HUES64 (cell line): ENCODE results near the gene NANOS3.

Experiments
- H3K27ac ChIP-seq: 2 replicates; pipeline ENCODE4 v1.7.0; 2013; ENCODE audit warnings: low read depth, low read length, inconsistent platforms
- H3K27me3 ChIP-seq: 2 replicates; pipeline ENCODE4 v1.6.1; 2013; ENCODE audit warnings: mild to moderate bottlenecking, low read length; ENCODE audit not compliant: insufficient read depth
- H3K36me3 ChIP-seq: 2 replicates; pipeline ENCODE4 v1.6.1; 2013; ENCODE audit warnings: mild to moderate bottlenecking, low read length; ENCODE audit not compliant: insufficient read depth
- H3K4me1 ChIP-seq: 2 replicates; pipeline ENCODE4 v1.6.1; 2013; ENCODE audit warnings: mild to moderate bottlenecking, low read length, moderate library complexity; ENCODE audit not compliant: insufficient read depth
- H3K4me3 ChIP-seq: 2 replicates; pipeline ENCODE4 v1.5.1; 2013; ENCODE audit warnings: mild to moderate bottlenecking, low read length, moderate library complexity
- H3K9ac ChIP-seq: 2 replicates; pipeline ENCODE4 v1.6.1; 2013; ENCODE audit warnings: mild to moderate bottlenecking, low read depth, low read length
- H3K9me3 ChIP-seq: 2 replicates; pipeline ENCODE4 v1.6.1; 2013; ENCODE audit warnings: low read depth, low read length; ENCODE audit not compliant: insufficient read depth
- WGBS: fragments of 150-250, 120-280 bp; methylation state at CpG from one replicate; pipeline ENCODE4 v1.1.7; 2013; ENCODE audit warnings: missing lambda C conversion rate; 5-methylcytosine and 5-hydroxymethylcytosine counted together

Gene NANOS3

DNA sequence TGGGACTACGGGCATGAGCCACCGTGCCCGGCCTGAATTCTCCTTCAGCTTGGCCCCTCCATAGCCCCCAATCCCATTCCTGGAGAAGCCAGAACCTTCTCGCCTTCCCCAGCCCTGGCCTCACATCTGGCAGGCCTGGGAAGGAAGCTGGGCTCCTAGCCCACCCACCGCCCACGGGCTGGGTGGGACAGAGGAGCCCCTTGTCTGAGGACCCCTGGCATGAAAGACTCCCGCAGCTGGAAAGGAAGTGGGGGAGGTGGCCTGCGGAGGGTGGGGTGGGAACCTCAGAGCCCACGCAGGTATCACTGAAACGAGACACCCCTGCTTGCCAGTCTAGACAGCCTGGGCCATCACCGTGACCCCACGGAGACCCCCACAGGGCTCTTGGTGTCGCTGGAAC, 7.7 kb upstream of the NANOS3 start:
- Histone ChIP-seq H3K9me3 (no peaks in the 10 kb centered on the region), H3K9ac (no peak overlapping the region), H3K27ac (no peak overlapping the region), H3K27me3 (peaks cover 93% of the 10 kb centered on the region), H3K4me1 (0 out of 2 replicates have a peak, but pooled peaks cover 5% of the 10 kb centered on the region), H3K36me3 (no peaks in the 10 kb centered on the region), H3K4me3 (no peak overlapping the region)
- 78% methylated on average over 13 of the region's 13 CpGs for WGBS

DNA sequence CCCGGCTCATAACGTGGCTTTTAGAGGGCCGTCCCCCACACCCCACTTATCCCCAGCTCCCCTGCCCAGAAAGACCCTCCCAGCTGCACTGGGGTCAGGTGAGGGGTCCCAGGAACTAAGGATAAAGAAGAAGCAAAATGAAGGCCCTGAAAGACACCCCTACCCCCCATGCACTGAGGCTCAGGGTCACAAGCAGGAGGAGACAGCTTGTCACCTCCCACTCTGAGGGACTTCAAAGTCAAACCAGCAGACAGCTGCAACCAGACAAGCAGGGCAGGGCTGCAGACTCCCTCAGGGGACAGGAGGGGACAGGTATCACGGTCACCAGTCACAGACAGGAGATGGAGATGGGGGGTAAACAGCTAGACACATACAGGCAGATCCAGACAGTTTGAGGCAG, 6.1 kb upstream of the NANOS3 start:
- 77% methylated on average over 4 of the region's 4 CpGs for WGBS
- Histone ChIP-seq H3K9me3 (no peaks in the 10 kb centered on the region), H3K36me3 (no peaks in the 10 kb centered on the region), H3K27ac (no peak overlapping the region), H3K4me3 (no peak overlapping the region), H3K4me1 (0 out of 2 replicates have a peak, but pooled peaks cover 7% of the 10 kb centered on the region), H3K27me3 (peaks cover 97% of the 10 kb centered on the region), H3K9ac (no peak overlapping the region)

DNA sequence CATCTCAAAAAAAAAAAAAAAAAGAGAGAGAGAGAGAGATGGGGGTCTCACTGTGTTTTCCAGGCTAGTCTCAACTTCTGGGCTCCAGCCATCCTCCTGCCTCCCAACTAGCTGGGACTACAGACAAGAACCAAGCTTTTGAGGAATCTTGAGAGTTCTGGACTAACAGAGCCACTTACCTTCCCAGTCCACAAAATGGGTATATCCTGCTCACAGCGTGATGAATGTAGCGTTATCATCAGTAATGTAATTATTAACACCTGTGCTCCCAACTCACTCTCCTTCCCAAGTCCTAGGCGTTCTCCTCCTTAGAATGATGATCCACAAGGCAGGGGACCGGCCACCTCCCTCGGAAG, 4.6 kb upstream of the NANOS3 start:
- 0 out of 2 replicates have a peak, but pooled peaks cover 3% of the 10 kb centered on the region for H3K4me1 ChIP-seq
- 28% methylated on average over 5 of the region's 5 CpGs for WGBS
- H3K27ac ChIP-seq = no peak overlapping the region
- H3K9me3 ChIP-seq = no peaks in the 10 kb centered on the region
- H3K36me3 ChIP-seq = no peaks in the 10 kb centered on the region
- H3K9ac ChIP-seq = no peak overlapping the region
- peaks cover 95% of the 10 kb centered on the region for H3K27me3 ChIP-seq
- H3K4me3 ChIP-seq = peak overlapping the region; percentile 34

DNA sequence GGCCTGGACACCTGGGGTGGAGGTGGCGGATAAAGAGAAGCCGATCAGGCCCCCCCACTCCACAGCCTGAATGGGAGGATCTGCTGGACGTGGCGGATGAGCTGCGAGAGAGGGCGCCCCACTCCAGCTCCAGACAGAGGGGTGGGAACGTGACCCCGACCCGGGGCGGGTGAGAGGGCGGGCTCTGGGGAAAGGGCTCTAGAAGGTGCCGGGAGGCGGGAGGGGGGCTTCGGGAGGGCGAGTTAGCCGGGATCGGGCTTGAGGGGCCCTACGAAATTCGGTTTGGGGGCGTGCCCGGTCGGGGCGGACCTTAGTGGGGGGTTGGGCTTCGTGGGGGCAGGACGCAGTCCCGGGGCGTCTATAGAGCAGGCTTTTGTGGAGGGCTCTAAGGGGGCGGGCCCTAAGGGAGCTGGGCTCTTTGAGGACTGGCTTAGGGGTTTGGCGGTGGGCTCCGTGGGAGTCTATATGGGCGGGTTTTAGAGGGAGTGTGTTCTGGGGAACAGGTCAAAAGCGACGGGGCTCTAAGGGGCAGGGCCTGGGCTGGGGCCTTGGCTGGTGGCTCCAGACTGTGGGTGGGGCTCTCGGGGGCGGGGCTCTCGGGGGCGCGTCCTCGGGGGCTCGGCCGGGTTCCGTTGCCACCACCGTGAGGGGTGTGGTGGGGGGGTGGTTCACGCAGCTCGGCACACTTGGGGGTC, 4.1 kb upstream of the NANOS3 start:
- H3K9me3 ChIP-seq = no peaks in the 10 kb centered on the region
- no peaks in the 10 kb centered on the region for H3K36me3 ChIP-seq
- no peak overlapping the region for H3K9ac ChIP-seq
- H3K4me3 ChIP-seq = peak overlapping the region; percentile 34
- WGBS = 3% methylated on average over 45 of the region's 45 CpGs
- no peak overlapping the region for H3K27ac ChIP-seq
- H3K4me1 ChIP-seq = 0 out of 2 replicates have a peak, but pooled peaks cover 3% of the 10 kb centered on the region
- peaks cover 90% of the 10 kb centered on the region for H3K27me3 ChIP-seq

DNA sequence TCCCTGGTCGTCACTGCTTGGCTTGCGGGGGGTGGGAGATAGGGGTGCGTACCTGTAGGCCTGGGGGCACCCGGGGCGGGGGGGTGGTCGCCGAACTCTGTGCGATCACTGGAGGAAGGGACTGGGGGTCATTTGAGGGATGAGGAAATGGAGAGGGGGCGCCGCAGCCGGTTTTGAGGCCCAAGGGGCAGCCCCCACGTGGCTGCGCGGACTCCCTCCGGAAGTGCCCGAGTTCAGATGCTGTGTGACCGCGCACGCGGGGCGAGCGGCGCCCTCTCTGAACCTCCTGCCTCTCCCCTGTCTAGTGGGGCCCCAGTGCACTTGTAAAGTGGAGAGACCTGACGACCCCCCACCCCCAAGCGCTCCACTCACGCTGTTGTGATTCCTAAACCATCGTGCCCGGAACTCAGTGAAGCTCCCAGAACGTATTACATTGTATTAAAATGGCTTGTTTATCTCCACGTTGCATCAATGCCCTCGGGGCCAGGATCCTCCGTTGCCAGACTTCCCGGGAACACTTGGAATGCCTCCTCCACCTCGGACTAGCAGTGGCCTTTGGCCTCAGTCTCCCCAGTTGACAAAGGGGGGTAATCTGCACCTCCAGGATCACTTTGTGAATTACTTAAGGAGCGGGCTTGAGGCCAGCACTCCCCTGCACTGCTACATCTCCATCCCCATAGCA, 3.0 kb upstream of the NANOS3 start:
- Histone ChIP-seq H3K4me1 (0 out of 2 replicates have a peak, but pooled peaks cover 3% of the 10 kb centered on the region), H3K4me3 (peak overlapping the region; percentile 22; the same call in 1 of the 2 replicates), H3K9me3 (no peaks in the 10 kb centered on the region), H3K9ac (no peak overlapping the region), H3K27me3 (peaks cover 79% of the 10 kb centered on the region), H3K36me3 (no peaks in the 10 kb centered on the region), H3K27ac (no peak overlapping the region)
- WGBS = 35% methylated on average over 35 of the region's 35 CpGs

DNA sequence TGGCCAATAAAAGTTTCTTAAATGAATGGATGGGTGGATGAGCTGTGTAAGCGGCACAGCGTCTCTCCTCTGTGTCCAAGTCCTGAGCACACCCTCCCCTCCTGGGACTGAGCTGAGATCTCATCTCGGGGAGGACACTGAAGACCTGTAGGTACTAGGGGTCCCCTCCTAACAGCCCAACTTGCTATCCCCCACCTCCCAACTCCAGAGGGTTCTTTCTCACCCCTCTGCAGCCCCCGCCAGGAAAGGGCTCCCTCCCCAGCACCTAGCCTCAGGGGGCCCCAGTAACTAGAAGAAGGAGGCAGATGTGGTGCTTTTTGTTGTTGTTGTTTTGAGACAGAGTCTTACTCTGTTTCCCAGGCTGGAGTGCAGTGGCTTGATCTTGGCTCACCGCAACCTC, 1.1 kb upstream of the NANOS3 start:
- H3K27ac ChIP-seq = no peak overlapping the region
- WGBS = 91% methylated on average over 5 of the region's 5 CpGs
- no peak overlapping the region for H3K4me3 ChIP-seq
- no peak overlapping the region for H3K9ac ChIP-seq
- H3K4me1 ChIP-seq = peaks cover 9% of the 10 kb centered on the region; the same call in 1 of the 2 replicates
- no peaks in the 10 kb centered on the region for H3K36me3 ChIP-seq
- peaks cover 62% of the 10 kb centered on the region for H3K27me3 ChIP-seq
- no peaks in the 10 kb centered on the region for H3K9me3 ChIP-seq

DNA sequence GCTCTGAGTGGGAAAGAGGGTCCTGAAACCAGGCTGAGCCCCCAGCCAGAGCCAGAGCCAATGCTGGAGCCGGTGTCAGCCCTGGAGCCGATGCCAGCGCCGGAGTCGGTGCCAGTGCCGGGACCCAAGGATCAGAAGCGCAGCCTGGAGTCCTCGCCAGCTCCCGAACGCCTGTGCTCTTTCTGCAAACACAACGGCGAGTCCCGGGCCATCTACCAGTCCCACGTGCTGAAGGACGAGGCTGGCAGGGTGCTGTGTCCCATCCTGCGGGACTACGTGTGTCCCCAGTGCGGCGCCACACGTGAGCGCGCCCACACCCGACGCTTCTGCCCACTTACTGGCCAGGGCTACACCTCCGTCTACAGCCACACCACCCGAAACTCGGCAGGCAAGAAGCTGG, 369 bp downstream of the NANOS3 start:
- no peak overlapping the region for H3K4me3 ChIP-seq
- no peaks in the 10 kb centered on the region for H3K36me3 ChIP-seq
- H3K27me3 ChIP-seq = peaks cover 48% of the 10 kb centered on the region
- WGBS = 91% methylated on average over 27 of the region's 27 CpGs
- H3K27ac ChIP-seq = no peak overlapping the region
- H3K9me3 ChIP-seq = no peaks in the 10 kb centered on the region
- H3K4me1 ChIP-seq = peaks cover 21% of the 10 kb centered on the region
- no peak overlapping the region for H3K9ac ChIP-seq

DNA sequence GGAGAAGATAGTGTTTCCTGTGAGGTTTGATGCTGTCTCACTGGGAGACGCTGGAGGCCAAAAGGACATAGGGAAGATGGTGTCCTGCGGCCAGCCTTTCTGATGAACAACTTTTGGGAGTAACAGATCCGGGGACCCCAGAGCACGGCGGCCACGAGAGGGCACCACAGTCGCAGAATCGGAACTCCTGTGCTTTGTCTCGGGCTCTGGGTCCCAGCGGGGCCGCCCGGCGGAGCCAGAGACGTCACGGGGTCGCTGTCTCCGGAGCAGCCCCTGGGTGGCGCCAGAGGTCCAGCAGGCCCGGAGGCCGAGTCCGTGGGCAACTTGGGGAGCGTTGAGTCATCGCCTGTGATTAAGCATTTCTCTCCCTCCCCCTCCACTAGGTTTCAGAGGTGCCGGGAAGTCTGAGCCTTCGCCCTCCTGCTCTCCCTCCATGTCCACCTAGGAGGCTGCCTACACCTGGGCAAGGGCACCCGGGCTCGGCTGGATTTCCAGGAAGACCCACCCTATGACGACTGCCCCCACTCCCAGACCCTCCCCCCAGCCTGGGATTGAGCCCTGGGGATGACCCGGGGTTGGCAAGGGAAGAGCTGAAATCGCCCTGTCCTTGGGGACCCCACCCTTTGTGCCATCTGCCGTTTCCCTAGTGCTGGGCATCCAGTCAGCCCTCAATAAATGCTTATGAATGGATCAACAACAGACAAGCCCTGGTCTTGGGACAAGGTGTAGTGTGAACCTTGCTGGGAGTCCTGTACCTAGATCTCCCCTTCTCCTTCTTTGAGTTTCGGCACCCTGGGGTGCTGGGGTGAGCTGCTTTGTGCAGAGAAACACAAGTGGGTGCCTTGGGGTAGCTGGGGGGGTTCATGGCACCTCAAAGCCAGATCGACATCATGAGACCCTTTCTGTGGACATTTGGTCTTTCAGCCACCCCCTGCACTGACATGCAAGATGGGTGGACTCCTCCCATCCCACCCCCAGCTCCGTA, 3.4 kb downstream of the NANOS3 start:
- H3K27ac ChIP-seq = peak overlapping the region; percentile 57
- H3K4me1 ChIP-seq = peaks cover 17% of the 10 kb centered on the region
- peak overlapping the region; percentile 27; the same call in 1 of the 2 replicates for H3K9ac ChIP-seq
- 7% methylated on average over 32 of the region's 34 CpGs for WGBS
- no peaks in the 10 kb centered on the region for H3K36me3 ChIP-seq
- no peaks in the 10 kb centered on the region for H3K9me3 ChIP-seq
- peaks cover 18% of the 10 kb centered on the region for H3K27me3 ChIP-seq
- H3K4me3 ChIP-seq = peak overlapping the region; percentile 28; the same call in 1 of the 2 replicates

DNA sequence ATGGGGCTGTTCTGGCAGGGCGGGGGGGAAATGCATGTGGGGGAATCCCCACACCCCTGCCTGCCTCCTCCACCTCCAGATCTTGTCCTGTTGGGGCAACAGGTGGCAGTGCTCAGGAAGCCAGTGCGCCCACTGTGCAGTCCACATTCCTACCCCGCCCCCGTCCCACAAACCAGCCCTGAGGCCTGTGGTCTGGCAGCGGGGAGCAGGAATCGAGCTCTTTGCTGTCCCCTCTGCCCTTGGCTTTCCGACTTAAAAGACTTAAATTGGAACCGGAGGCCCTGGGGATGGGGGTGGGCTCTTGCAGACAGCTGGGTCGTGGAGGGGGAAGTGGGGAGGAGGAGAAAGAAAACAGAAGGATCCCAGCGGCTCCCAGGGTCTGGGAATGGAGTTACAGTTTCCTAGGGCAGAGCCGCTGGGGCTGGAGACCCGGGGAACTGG, 4.3 kb downstream of the NANOS3 start:
- no peaks in the 10 kb centered on the region for H3K9me3 ChIP-seq
- H3K27me3 ChIP-seq = peaks cover 10% of the 10 kb centered on the region
- no peak overlapping the region for H3K4me3 ChIP-seq
- peak overlapping the region; percentile 82 for H3K27ac ChIP-seq
- peak overlapping the region; percentile 17; the same call in 1 of the 2 replicates for H3K9ac ChIP-seq
- 13% methylated on average over 11 of the region's 12 CpGs for WGBS
- peaks cover 17% of the 10 kb centered on the region for H3K4me1 ChIP-seq
- no peaks in the 10 kb centered on the region for H3K36me3 ChIP-seq

DNA sequence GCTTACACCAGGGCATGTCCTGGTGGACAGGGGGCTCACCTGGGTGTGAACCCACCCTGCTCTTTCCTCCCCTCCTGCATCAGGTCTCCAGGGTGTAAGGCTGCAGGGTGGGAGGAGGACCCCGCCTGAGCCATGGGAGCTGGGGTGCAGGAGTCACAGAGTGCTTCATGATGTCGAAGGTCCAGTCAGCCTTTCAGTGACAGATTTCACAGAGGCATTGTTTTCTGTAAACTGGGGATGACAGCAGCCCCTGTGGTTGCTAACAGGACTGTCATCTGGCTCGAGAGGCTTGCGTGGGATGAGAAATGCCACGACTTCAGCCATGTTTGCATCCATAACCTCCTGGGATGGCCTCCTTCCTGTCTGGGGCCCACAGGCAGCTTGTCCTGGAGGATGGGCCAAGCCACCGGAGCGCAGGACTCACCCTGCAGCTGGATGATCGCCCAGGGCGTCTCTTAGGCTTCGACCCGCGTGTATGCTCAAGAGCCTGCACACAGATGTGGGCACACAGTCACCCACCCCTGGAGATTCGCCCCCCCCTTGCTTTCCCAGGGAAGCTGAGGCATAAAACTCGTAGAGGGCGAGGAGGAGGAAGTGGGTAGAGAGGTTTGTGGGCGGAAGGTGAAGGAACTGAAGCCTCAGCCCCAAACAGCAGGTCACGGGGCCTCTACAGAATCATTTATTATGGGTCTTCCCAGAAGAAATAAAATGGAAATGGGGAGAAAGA, 4.9 kb downstream of the NANOS3 start:
- WGBS = 68% methylated on average over 17 of the region's 17 CpGs
- H3K27me3 ChIP-seq = peaks cover 4% of the 10 kb centered on the region
- H3K4me1 ChIP-seq = peaks cover 17% of the 10 kb centered on the region
- H3K9ac ChIP-seq = peak overlapping the region; percentile 17; the same call in 1 of the 2 replicates
- no peaks in the 10 kb centered on the region for H3K9me3 ChIP-seq
- H3K36me3 ChIP-seq = no peaks in the 10 kb centered on the region
- no peak overlapping the region for H3K4me3 ChIP-seq
- H3K27ac ChIP-seq = peak overlapping the region; percentile 82
